CD4-positive, alpha-beta T cell (primary cell): Measurements from ENCODE around the gene R3HDM2. TPM values are rescaled to one million over a fixed set of nuclear protein-coding genes. Genes with fewer than 3 reads are reported as not detected.

ENCODE experiments used
- ATAC-seq: fragments of 200-7000 bp; cut with Tn5 transposase; one replicate; pipeline ENCODE4 v1.10.0; 2022; ENCODE audit warnings: mild to moderate bottlenecking; ENCODE audit not compliant: poor library complexity
- CTCF ChIA-PET: fragments of 350-600 bp; sonication (Branson Sonifier 250); formaldehyde crosslinking; loops from one replicate; lab custom pipeline; 2021; ENCODE audit warnings: antibody characterized with exemption, inconsistent platforms; lab: Charles Lee
- POLR2A ChIA-PET: fragments of 350-600 bp; sonication (Branson Sonifier 250); formaldehyde crosslinking; loops from one replicate; lab custom pipeline; 2021; ENCODE audit warnings: antibody characterized with exemption, inconsistent platforms; lab: Charles Lee
- DNase-seq, 14 experiments: peaks; one replicate each; pipeline ENCODE4 v3.0.0-alpha.2; 2013 to 2020; ENCODE audit warnings: mixed read lengths in 2 of 14
- H3K27ac ChIP-seq, 2 donors: one replicate each; pipeline versions ENCODE4 v1.5.1 to v1.7.0; 2013; ENCODE audit warnings: low read length in 2 of 2, low read depth in 1 of 2, mild to moderate bottlenecking in 1 of 2
- H3K27me3 ChIP-seq, 2 experiments: 1 replicate in 1 of 2; 2 replicates in 1 of 2; pipeline versions ENCODE4 v1.6.1 to v1.7.0; 2013; ENCODE audit warnings: low read length in 2 of 2, control low read depth in 1 of 2, mild to moderate bottlenecking in 1 of 2, moderate library complexity in 1 of 2; ENCODE audit not compliant: insufficient read depth in 2 of 2, control insufficient read depth in 1 of 2
- H3K36me3 ChIP-seq: one replicate; pipeline ENCODE4 v1.6.1; 2013; ENCODE audit warnings: low read length, control low read depth; ENCODE audit not compliant: insufficient read depth
- H3K4me1 ChIP-seq: one replicate; pipeline ENCODE4 v1.6.1; 2013; ENCODE audit warnings: low read length, control low read depth; ENCODE audit not compliant: insufficient read depth
- H3K4me3 ChIP-seq: one replicate; pipeline ENCODE4 v1.5.1; 2013; ENCODE audit warnings: mild to moderate bottlenecking, low read length, moderate library complexity
- H3K9me3 ChIP-seq, 2 experiments: 1 replicate in 1 of 2; 2 replicates in 1 of 2; pipeline versions ENCODE4 v1.6.1 to v1.7.0; 2013; ENCODE audit warnings: low read length in 2 of 2, mild to moderate bottlenecking in 2 of 2, control low read depth in 1 of 2, moderate library complexity in 1 of 2; ENCODE audit not compliant: control insufficient read depth in 1 of 2, insufficient read depth in 1 of 2
- H3K27ac Mint-ChIP-seq: one replicate; pipeline ENCODE4 v1.8.0; 2020; ENCODE audit warnings: mixed read lengths
- H3K27me3 Mint-ChIP-seq: one replicate; pipeline ENCODE4 v1.8.0; 2021; ENCODE audit warnings: mixed read lengths
- H3K36me3 Mint-ChIP-seq: one replicate; pipeline ENCODE4 v1.8.0; 2021; ENCODE audit warnings: low read depth, mixed read lengths
- H3K4me1 Mint-ChIP-seq: one replicate; pipeline ENCODE4 v1.8.0; 2021; ENCODE audit warnings: low read depth, mixed read lengths
- H3K4me3 Mint-ChIP-seq: one replicate; pipeline ENCODE4 v1.8.0; 2020; ENCODE audit warnings: mild to moderate bottlenecking, mixed read lengths
- H3K9me3 Mint-ChIP-seq: one replicate; pipeline ENCODE4 v1.8.0; 2020; ENCODE audit warnings: mixed read lengths
- CTCF ChIP-seq: fragments of 200-600 bp; IDR thresholded peaks from one replicate; pipeline ENCODE4 v1.8.0; 2022; ENCODE audit warnings: antibody characterized with exemption, mild to moderate bottlenecking
- intact Hi-C, 2 experiments: fragments of 100-400 bp; cut with DNase I in 1 of 2; cut with micrococcal nuclease in 1 of 2; formaldehyde crosslinking; loops; one replicate each; pipeline versions ENCODE4 v1.15.1 to v1.9.0; 2023 to 2025; cut with DNase I, micrococcal nuclease
- total RNA-seq, 174 experiments: library from RNA in 2 of 174; stranded (reverse) in 2 of 174; gene quantifications; one replicate each; pipeline ENCODE4 v1.2.3 and lab custom pipeline; 2021 to 2026

Gene R3HDM2
- total RNA-seq, 2 experiments from 2014 or later = 106 to 115 TPM

- peaks cover 50% of the 10 kb centered on the region for H3K36me3 Mint-ChIP-seq
- no peaks in the 10 kb centered on the region for H3K4me1 ChIP-seq
- ATAC-seq (no peak), DNase-seq (no peak)
- no peaks in the 10 kb centered on the region for H3K27me3 Mint-ChIP-seq
- H3K4me3 ChIP-seq = no peak overlapping the region
- H3K27ac ChIP-seq = no peak overlapping the region
- peaks cover 14% of the 10 kb centered on the region for H3K4me1 Mint-ChIP-seq
- H3K36me3 ChIP-seq = peaks cover 7% of the 10 kb centered on the region
- no peak overlapping the region for H3K27ac Mint-ChIP-seq
- H3K9me3 Mint-ChIP-seq = peaks cover 7% of the 10 kb centered on the region
- POLR2A ChIA-PET = no interaction called here
- no peak for TF ChIP-seq CTCF
- H3K27me3 ChIP-seq = no peaks in the 10 kb centered on the region
- intact Hi-C loops = no loop called here
- H3K9me3 ChIP-seq = peaks cover 0 to 7% of the 10 kb centered on the region in 2 experiments
- CTCF ChIA-PET = no interaction called here
- H3K4me3 Mint-ChIP-seq = no peak overlapping the region
These were observed 61.6 kb downstream of the R3HDM2 start for GRCh38 chr12:57369202-57369601.

GRCh38 chr12:57368349-57369095 is 62.3 kb downstream of the R3HDM2 start:
- DNase-seq (no peak), ATAC-seq (no peak)
- no peaks in the 10 kb centered on the region for H3K27me3 Mint-ChIP-seq
- peaks cover 0 to 7% of the 10 kb centered on the region in 2 experiments for H3K9me3 ChIP-seq
- intact Hi-C loops = no loop called here
- no peak overlapping the region for H3K4me3 ChIP-seq
- no peak overlapping the region for H3K27ac Mint-ChIP-seq
- ChIA-PET CTCF (no interaction called here), POLR2A (no interaction called here)
- no peak overlapping the region for H3K27ac ChIP-seq
- H3K4me1 ChIP-seq = no peaks in the 10 kb centered on the region
- H3K27me3 ChIP-seq = no peaks in the 10 kb centered on the region
- peaks cover 7% of the 10 kb centered on the region for H3K36me3 ChIP-seq
- peaks cover 7% of the 10 kb centered on the region for H3K9me3 Mint-ChIP-seq
- no peak overlapping the region for H3K4me3 Mint-ChIP-seq
- peaks cover 50% of the 10 kb centered on the region for H3K36me3 Mint-ChIP-seq
- H3K4me1 Mint-ChIP-seq = peaks cover 14% of the 10 kb centered on the region
- TF ChIP-seq CTCF = no peak

- Histone ChIP-seq H3K27ac (no peak overlapping the region), H3K27me3 (no peaks in the 10 kb centered on the region), H3K36me3 (peaks cover 7% of the 10 kb centered on the region), H3K4me1 (no peaks in the 10 kb centered on the region), H3K9me3 (peaks cover 0 to 7% of the 10 kb centered on the region in 2 experiments), H3K4me3 (no peak overlapping the region)
- intact Hi-C loops = no loop called here
- no peak for TF ChIP-seq CTCF
- no peak for DNase-seq
- no peak for ATAC-seq
- no peak overlapping the region for H3K4me3 Mint-ChIP-seq
- no peaks in the 10 kb centered on the region for H3K27me3 Mint-ChIP-seq
- POLR2A ChIA-PET = interaction anchor here (1.2 kb wide), 1 partner anchor 149 kb away, joined by 3 read pairs; no protein-coding TSS in a partner anchor
- H3K36me3 Mint-ChIP-seq = peaks cover 45% of the 10 kb centered on the region
- no peak overlapping the region for H3K27ac Mint-ChIP-seq
- peaks cover 7% of the 10 kb centered on the region for H3K9me3 Mint-ChIP-seq
- CTCF ChIA-PET = no interaction called here
- H3K4me1 Mint-ChIP-seq = peaks cover 14% of the 10 kb centered on the region
These were observed 63.7 kb downstream of the R3HDM2 start for GRCh38 chr12:57367121-57367520.
